ENCODE results near the gene SLC8A3.

SLC8A3 gene

DNA sequence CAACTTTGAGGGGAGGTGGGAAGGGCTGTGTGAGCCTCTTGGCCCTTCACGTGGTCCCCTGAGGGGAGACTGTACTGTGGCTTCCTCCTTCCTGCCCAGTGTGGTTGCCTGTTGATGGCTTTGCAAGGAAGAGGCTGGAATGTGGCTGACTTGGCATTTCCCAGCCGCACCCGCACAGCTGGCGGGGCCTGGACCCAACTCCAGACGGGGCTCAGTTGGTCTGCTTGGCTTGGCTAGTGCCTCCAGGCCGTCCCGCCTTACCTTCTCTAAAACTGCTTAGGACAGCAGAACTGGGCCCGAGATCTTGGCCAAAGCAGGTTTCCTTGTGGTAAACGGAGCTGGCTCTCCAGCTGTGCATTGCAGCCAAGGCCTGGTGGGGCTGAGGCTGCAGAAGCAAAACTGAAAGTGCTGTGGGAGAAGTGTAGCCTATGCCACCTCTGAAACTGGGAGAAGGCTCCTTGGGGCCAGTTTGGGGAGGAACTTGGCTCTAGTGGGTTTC lies 170.0 kb downstream of the SLC8A3 start:
- TF ChIP-seq, protein P1, sequence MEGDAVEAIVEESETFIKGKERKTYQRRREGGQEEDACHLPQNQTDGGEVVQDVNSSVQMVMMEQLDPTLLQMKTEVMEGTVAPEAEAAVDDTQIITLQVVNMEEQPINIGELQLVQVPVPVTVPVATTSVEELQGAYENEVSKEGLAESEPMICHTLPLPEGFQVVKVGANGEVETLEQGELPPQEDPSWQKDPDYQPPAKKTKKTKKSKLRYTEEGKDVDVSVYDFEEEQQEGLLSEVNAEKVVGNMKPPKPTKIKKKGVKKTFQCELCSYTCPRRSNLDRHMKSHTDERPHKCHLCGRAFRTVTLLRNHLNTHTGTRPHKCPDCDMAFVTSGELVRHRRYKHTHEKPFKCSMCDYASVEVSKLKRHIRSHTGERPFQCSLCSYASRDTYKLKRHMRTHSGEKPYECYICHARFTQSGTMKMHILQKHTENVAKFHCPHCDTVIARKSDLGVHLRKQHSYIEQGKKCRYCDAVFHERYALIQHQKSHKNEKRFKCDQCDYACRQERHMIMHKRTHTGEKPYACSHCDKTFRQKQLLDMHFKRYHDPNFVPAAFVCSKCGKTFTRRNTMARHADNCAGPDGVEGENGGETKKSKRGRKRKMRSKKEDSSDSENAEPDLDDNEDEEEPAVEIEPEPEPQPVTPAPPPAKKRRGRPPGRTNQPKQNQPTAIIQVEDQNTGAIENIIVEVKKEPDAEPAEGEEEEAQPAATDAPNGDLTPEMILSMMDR (IDR thresholded peaks at IDR 0.05; ENCODE audit: low read length, missing control alignments), result no peak
- DNase-seq (ENCODE audit: low read depth), result peak; percentile 17
- no peak overlapping the region for H3K4me3 ChIP-seq (replicated peaks; ENCODE audit: low read depth, low read length)

DNA sequence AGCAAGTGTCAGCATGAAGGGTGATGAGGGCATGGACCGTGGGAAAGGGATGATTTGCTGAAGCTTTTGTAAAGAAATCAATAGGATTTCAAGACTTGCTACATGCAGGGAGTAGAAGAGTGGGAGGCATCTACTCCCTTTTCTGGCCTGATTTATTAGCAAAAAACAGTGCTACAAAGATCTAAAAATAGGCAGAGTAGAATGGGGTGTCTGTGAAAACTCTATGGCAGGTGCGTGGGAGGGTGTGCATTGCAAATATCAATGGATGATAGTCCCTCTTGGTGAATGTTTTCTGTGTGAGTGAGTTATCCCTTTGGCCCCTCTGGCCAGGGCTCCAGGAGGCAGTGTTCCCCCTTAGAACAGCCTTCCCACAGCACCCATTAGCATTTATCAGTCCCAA lies 170.5 kb downstream of the SLC8A3 start:
- H3K4me3 ChIP-seq (replicated peaks; ENCODE audit: low read depth, low read length), result no peak overlapping the region
- TF ChIP-seq, protein P1 (IDR thresholded peaks at IDR 0.05; ENCODE audit: low read length, missing control alignments), result no peak
- DNase-seq (ENCODE audit: low read depth), result peak; percentile 47

DNA sequence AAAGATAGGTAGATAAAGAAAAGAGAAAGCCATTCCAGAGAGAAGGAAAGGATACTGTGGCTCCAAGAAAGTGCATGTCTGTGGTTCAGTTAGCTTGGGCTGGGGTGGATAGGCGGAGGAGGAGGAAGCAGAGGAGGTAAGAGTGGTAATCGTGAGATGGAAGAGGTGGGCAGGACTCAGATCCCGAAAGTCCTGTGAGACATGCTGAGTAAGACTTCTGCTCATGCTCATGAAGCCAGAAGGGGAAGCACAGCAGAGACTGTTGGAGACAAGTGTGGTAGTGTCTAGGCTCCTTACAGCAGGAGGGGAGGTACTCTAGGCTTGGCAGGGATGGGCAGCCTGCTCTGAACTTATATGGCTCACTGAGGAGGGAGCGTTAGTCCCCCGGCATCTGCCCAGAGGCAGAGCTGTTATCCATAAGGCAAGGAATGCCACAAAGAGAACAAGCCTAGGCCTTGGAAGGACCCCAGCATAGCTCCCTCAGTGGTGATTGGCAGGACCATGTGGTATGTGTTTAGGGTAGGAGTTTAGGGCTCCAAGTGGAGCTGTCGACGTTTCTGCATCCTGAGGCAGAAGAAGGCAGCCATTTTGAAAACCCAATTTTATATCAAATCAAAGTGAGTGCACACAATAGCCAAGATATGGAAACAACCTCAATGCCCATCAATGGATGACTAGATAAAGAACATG lies 174.2 kb downstream of the SLC8A3 start:
- TF ChIP-seq, protein P1 (IDR thresholded peaks at IDR 0.05; ENCODE audit: low read length, missing control alignments), result no peak
- no peak for DNase-seq (ENCODE audit: low read depth)

DNA sequence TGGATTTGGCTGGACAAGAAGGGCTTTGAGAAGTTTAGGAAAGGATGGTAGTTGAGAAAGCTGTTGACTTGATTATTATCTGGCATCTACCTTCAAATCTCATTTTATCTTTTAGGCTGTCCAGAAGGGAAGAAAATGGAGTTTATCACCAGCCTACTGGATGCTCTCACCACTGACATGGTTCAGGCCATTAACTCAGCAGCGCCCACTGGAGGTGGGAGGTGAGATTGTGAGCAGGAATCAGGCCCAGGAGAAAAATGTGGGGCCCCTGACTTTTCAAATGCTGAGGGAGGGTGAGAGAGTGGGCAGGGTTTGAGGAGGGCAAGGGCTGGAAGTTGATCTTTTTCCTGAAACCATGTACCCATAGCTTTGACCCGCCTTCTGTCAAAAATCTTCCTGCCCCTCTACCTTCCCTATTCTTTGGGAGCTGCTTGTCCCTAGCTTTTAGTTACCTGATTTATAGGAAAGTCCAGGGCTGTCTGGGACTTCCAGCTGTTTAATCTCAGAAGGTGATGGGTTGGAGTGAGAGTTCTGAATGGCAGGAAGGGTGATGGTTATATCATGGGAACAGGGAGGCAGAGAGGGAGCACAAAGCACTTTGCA lies 175.4 kb downstream of the SLC8A3 start:
- DNase-seq (ENCODE audit: low read depth), result peak; percentile 23
- TF ChIP-seq, protein P1 (IDR thresholded peaks at IDR 0.05; ENCODE audit: low read length, missing control alignments), result peak; percentile 77
- no peak overlapping the region for H3K4me3 ChIP-seq (replicated peaks; ENCODE audit: low read depth, low read length)

More for the DNA sequence above, 174.2 kb downstream of the SLC8A3 start:
- no peak overlapping the region for H3K4me3 ChIP-seq (replicated peaks; ENCODE audit: low read depth, low read length)

DNA sequence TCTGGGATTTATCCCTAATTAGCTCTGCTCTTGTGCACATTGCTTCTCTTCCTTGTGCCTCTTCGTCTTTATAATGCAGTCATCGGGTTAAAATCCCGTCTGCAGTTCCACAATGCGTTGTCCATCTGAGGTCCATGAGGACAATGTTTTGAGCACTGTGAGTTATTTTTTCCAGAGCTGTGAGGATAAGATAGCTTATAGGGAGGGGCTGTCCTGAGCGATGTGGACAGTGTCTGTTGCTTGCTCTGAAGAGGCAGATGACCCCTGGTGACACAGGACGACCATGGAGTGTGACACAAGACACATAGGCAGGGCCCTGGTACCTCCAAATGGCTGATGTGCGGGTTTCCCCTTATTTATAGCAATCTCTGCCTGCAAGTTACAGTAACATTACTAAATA lies 177.0 kb downstream of the SLC8A3 start:
- TF ChIP-seq, protein P1 (IDR thresholded peaks at IDR 0.05; ENCODE audit: low read length, missing control alignments), result no peak

DNA sequence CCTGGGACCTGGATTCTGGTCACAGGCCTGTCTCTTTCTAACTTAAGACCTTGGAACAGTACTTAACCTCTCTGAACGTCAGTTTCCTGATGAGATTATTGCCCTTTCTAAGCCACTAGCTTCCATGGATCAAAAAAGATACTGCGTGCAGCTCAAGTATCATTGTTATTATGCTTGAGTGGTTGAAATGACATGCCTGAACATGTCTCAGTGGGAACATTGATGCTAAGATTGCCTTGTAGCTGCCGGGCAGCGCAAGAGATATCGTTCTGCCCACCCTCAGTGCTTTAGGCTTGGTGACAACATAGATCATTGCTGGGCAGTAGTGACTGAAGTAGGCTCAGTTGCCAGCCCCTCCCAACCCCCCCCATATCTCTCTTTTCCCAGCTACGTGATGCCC lies 177.7 kb downstream of the SLC8A3 start:
- DNase-seq (ENCODE audit: low read depth), result no peak
- H3K4me3 ChIP-seq (replicated peaks; ENCODE audit: low read depth, low read length), result no peak overlapping the region
- TF ChIP-seq, protein P1 (IDR thresholded peaks at IDR 0.05; ENCODE audit: low read length, missing control alignments), result no peak

More for the DNA sequence above, 177.0 kb downstream of the SLC8A3 start:
- H3K4me3 ChIP-seq (replicated peaks; ENCODE audit: low read depth, low read length), result no peak overlapping the region
- DNase-seq (ENCODE audit: low read depth), result no peak

Measured in fibroblast of pulmonary artery (primary cell).